IMR-90 (cell line): ENCODE results near the gene PRKCA. TPM values are rescaled to one million over a fixed set of nuclear protein-coding genes. Genes with fewer than 3 reads are reported as not detected.

Experiments
- ATAC-seq: fragments of 200-7000 bp; cut with Tn5 transposase; 2 replicates; pipeline ENCODE4 v1.9.1; 2020; ENCODE audit warnings: low read depth, mild to moderate bottlenecking, moderate library complexity
- BruUV-seq: library from RNA; stranded (reverse); fragments of 400-500 nt; replicated peaks from 2 replicates; lab custom pipeline; 2021; lab: Mats Ljungman, UMichigan
- CTCF ChIA-PET: fragments of 300-600 bp; formaldehyde crosslinking; extraction: SDS; loops from one replicate; lab custom pipeline; 2021; ENCODE audit warnings: antibody characterized with exemption; lab: Yijun Ruan, JAX
- POLR2A ChIA-PET: fragments of 300-600 bp; sonication (Branson Sonifier 250); formaldehyde crosslinking; loops from one replicate; lab custom pipeline; 2022; ENCODE audit warnings: antibody characterized with exemption; ENCODE audit not compliant: unreplicated experiment; lab: Charles Lee
- DNase-seq: peaks from one replicate; pipeline ENCODE4 v3.0.0; 2013
- H2AFZ ChIP-seq: replicated peaks from 2 replicates; pipeline ENCODE3; 2013; ENCODE audit warnings: low read length, mild to moderate bottlenecking; ENCODE audit not compliant: poor library complexity
- H2AK5ac ChIP-seq: 2 replicates; pipeline ENCODE4 v1.6.1; 2013; ENCODE audit warnings: low read depth, low read length, inconsistent platforms
- H2AK9ac ChIP-seq: replicated peaks from 2 replicates; pipeline ENCODE3; 2013; ENCODE audit warnings: mild to moderate bottlenecking, low read depth, low read length, moderate library complexity; ENCODE audit not compliant: poor library complexity
- H2BK120ac ChIP-seq: 2 replicates; pipeline ENCODE4 v1.6.1; 2013; ENCODE audit warnings: low read depth, low read length, inconsistent platforms
- H2BK15ac ChIP-seq: 3 replicates; pipeline ENCODE4 v1.6.1; 2013; ENCODE audit warnings: low read depth, low read length, inconsistent platforms
- H2BK20ac ChIP-seq: 2 replicates; pipeline ENCODE4 v1.6.1; 2013; ENCODE audit warnings: low read depth, mild to moderate bottlenecking, inconsistent platforms, low read length, moderate library complexity
- H2BK5ac ChIP-seq: 2 replicates; pipeline ENCODE4 v1.6.1; 2013; ENCODE audit warnings: mild to moderate bottlenecking, low read depth, low read length, inconsistent platforms; ENCODE audit not compliant: poor library complexity, severe bottlenecking
- H3K14ac ChIP-seq: replicated peaks from 2 replicates; pipeline ENCODE4 v1.6.1; 2013; ENCODE audit warnings: low read depth, low read length, inconsistent platforms
- H3K18ac ChIP-seq: 2 replicates; pipeline ENCODE4 v1.6.1; 2013; ENCODE audit warnings: low read depth, low read length, control low read depth
- H3K23ac ChIP-seq: 2 replicates; pipeline ENCODE4 v1.6.1; 2013; ENCODE audit warnings: low read depth, low read length, inconsistent platforms
- H3K27ac ChIP-seq: 2 replicates; pipeline ENCODE4 v1.5.1; 2013; ENCODE audit warnings: mild to moderate bottlenecking, control low read depth, low read length; ENCODE audit not compliant: insufficient read depth
- H3K27me3 ChIP-seq: 2 replicates; pipeline ENCODE4 v1.6.1; 2013; ENCODE audit warnings: low read length; ENCODE audit not compliant: control insufficient read depth, insufficient read depth
- H3K36me3 ChIP-seq: 2 replicates; pipeline ENCODE4 v1.6.1; 2013; ENCODE audit warnings: low read length, mixed read lengths; ENCODE audit not compliant: control insufficient read depth, insufficient read depth
- H3K4ac ChIP-seq: 2 replicates; pipeline ENCODE4 v1.6.1; 2013; ENCODE audit warnings: low read depth, low read length, inconsistent platforms
- H3K4me1 ChIP-seq: 2 replicates; pipeline ENCODE4 v1.6.1; 2013; ENCODE audit warnings: low read length, mixed read lengths; ENCODE audit not compliant: control insufficient read depth, insufficient read depth
- H3K4me2 ChIP-seq: 2 replicates; pipeline ENCODE4 v1.6.1; 2013; ENCODE audit warnings: low read depth, mild to moderate bottlenecking, control low read depth, low read length, moderate library complexity
- H3K4me3 ChIP-seq: 2 replicates; pipeline ENCODE4 v1.5.1; 2013; ENCODE audit warnings: low read depth, mild to moderate bottlenecking, control low read depth, low read length, moderate library complexity; ENCODE audit not compliant: insufficient read depth
- H3K56ac ChIP-seq: 2 replicates; pipeline ENCODE4 v1.6.1; 2013; ENCODE audit warnings: low read length, inconsistent platforms; ENCODE audit not compliant: insufficient read depth; ENCODE audit errors: extremely low read depth
- H3K79me1 ChIP-seq, 2 experiments: 2 replicates each; pipeline ENCODE4 v1.6.1; 2013; ENCODE audit warnings: low read length in 2 of 2, inconsistent platforms in 1 of 2, low read depth in 1 of 2
- H3K9ac ChIP-seq: 2 replicates; pipeline ENCODE4 v1.6.1; 2013; ENCODE audit warnings: low read depth, low read length, control low read depth
- H3K9me1 ChIP-seq: 2 replicates; pipeline ENCODE4 v1.6.1; 2013; ENCODE audit warnings: low read length, inconsistent platforms; ENCODE audit not compliant: insufficient read depth
- H3K9me3 ChIP-seq: 2 replicates; pipeline ENCODE4 v1.6.1; 2013; ENCODE audit warnings: low read length; ENCODE audit not compliant: control insufficient read depth, insufficient read depth
- H4K20me1 ChIP-seq: 2 replicates; pipeline ENCODE4 v1.6.1; 2013; ENCODE audit warnings: low read length, inconsistent platforms; ENCODE audit not compliant: insufficient read depth
- H4K5ac ChIP-seq: 2 replicates; pipeline ENCODE4 v1.6.1; 2013; ENCODE audit warnings: mild to moderate bottlenecking, low read depth, low read length, control low read depth
- H4K8ac ChIP-seq, 2 experiments: 2 replicates each; pipeline ENCODE4 v1.6.1; 2013; ENCODE audit warnings: low read depth in 2 of 2, low read length in 2 of 2, control low read depth in 1 of 2, inconsistent platforms in 1 of 2
- H4K91ac ChIP-seq: 2 replicates; pipeline ENCODE4 v1.6.1; 2013; ENCODE audit warnings: low read depth, low read length, inconsistent platforms; ENCODE audit not compliant: insufficient read depth
- BHLHE40 ChIP-seq: fragments of 150-350 bp; IDR thresholded peaks from 2 replicates; pipeline ENCODE4 v1.6.1; 2016; ENCODE audit warnings: mild to moderate bottlenecking, low read depth, low read length
- CEBPB ChIP-seq: IDR thresholded peaks from 2 replicates; pipeline ENCODE4 v1.6.1; 2012; ENCODE audit warnings: low read depth, low read length, improper control_type of control experiment
- MAFK ChIP-seq: IDR thresholded peaks from 2 replicates; pipeline ENCODE4 v1.6.1; 2012; ENCODE audit warnings: low read depth, low read length, improper control_type of control experiment
- MXI1 ChIP-seq: IDR thresholded peaks from 2 replicates; pipeline ENCODE4 v1.6.1; 2012; ENCODE audit warnings: low read depth, mild to moderate bottlenecking, low read length, moderate library complexity, borderline replicate concordance
- NFE2L2 ChIP-seq: fragments of 150-350 bp; IDR thresholded peaks from 2 replicates; pipeline ENCODE4 v1.6.1; 2016; ENCODE audit warnings: low read depth, mild to moderate bottlenecking, low read length
- POLR2A ChIP-seq: IDR thresholded peaks from 2 replicates; pipeline ENCODE4 v1.6.1; 2012; ENCODE audit warnings: mild to moderate bottlenecking, low read depth, low read length
- RCOR1 ChIP-seq: IDR thresholded peaks from 2 replicates; pipeline ENCODE4 v1.6.1; 2012; ENCODE audit warnings: mild to moderate bottlenecking, low read length, improper control_type of control experiment; ENCODE audit not compliant: insufficient replicate concordance
- RFX5 ChIP-seq: IDR thresholded peaks from 2 replicates; pipeline ENCODE4 v1.8.0; 2012; ENCODE audit warnings: low read depth, mild to moderate bottlenecking, low read length, moderate library complexity
- SMC3 ChIP-seq: fragments of 150-350 bp; IDR thresholded peaks from 2 replicates; pipeline ENCODE4 v1.6.1; 2016; ENCODE audit warnings: low read depth, mild to moderate bottlenecking, antibody characterized with exemption, low read length, moderate library complexity
- WGBS, 2 experiments: methylation state at CpG; one replicate each; pipeline versions ENCODE4 v1.1.5 to v1.1.7; 2013; ENCODE audit warnings: missing lambda C conversion rate in 2 of 2; ENCODE audit not compliant: insufficient read length in 1 of 2; ENCODE audit errors: extremely low coverage in 2 of 2; 5-methylcytosine and 5-hydroxymethylcytosine counted together
- dilution Hi-C: fragments of 300-500 bp; cut with HindIII; formaldehyde crosslinking; loops from one replicate; pipeline ENCODE4 v1.14.3; 2018; ENCODE audit warnings: low sequenced_read_pairs; ENCODE audit not compliant: unreplicated experiment
- in situ Hi-C: fragments of 300-500 bp; cut with MboI; formaldehyde crosslinking; loops from 3 replicates; pipeline ENCODE4 v1.14.3; 2019; ENCODE audit warnings: low sequenced_read_pairs, inconsistent platforms, mixed read lengths
- intact Hi-C: fragments of 100-400 bp; cut with micrococcal nuclease; formaldehyde crosslinking; loops from 2 replicates; pipeline ENCODE4 v1.10.0; 2022
- polyA plus RNA-seq, 3 experiments: library from polyadenylated mRNA; depleted of rRNA; stranded (reverse); fragments of >200 nt; gene quantifications; 2 replicates each; pipeline ENCODE4 v1.2.3, GENCODE V29; 2012; ENCODE audit warnings: low replicate concordance in 1 of 3
- total RNA-seq: library from RNA; depleted of rRNA; stranded (reverse); fragments of >200 nt; gene quantifications from 2 replicates; pipeline ENCODE4 v1.2.3, GENCODE V29; 2012
- TF ChIP-seq, protein P1 (sequence below): conservative IDR thresholded peaks from 2 replicates; pipeline ENCODE4 v1.5.1; 2012; ENCODE audit warnings: mild to moderate bottlenecking, low read depth, low read length, improper control_type of control experiment
- TF ChIP-seq, protein P2 (sequence below): fragments of 150-350 bp; IDR thresholded peaks from 2 replicates; pipeline ENCODE4 v1.6.1; 2016; ENCODE audit warnings: low read depth, mild to moderate bottlenecking, low read length, moderate library complexity, borderline replicate concordance

PRKCA gene
- total and polyA plus RNA-seq, 2 of the 4 experiments (the other 2 are of a cell fraction) = 31.0 to 46.0 TPM

DNA sequence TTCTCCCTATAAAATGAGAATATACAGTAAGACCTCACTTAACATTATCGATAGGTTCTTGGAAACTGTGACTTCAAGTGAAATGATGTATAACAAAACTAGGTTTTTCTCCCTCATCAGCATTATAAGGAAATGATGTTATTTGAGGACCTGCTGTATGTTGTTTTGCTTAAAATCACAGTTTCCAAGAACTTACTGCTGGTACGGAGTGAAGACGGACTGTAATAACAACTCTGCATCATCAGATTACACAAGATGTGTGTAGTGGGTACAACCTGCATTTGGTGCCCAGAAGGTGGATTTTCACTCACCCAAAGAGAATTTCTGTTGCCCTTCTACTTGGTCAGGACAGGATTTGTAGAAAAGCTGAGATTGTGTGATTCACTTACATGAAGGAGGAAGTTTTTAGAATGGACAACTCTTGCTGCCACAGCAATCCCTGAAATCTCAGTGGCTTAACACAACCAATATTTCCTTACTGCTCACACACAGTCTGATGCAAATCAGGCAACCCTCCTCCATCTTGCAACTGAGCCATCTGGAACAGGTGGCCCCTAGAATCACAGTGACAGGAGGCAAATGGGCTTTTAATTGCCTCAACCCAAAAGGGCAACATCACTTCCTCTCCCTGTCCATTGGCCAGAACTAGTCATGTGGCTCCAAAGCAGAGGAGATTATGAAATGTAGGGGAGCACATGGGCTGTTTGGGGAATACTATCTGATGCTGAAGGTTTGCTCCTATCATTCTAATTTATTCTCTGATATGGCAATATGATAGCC is 464.9 kb downstream of the PRKCA start:
- H3K9me1 ChIP-seq = peaks cover 3% of the 10 kb centered on the region; the same call in 1 of the 2 replicates
- H2BK5ac ChIP-seq = no peak overlapping the region
- no peak overlapping the region for H3K23ac ChIP-seq
- no peak overlapping the region for H2BK20ac ChIP-seq
- H3K4me1 ChIP-seq = no peaks in the 10 kb centered on the region
- H3K36me3 ChIP-seq = peaks cover 14% of the 10 kb centered on the region; the same call in 1 of the 2 replicates
- no peaks in the 10 kb centered on the region for H4K20me1 ChIP-seq
- H3K4me3 ChIP-seq = no peak overlapping the region
- TF ChIP-seq SMC3 = no peak
- TF ChIP-seq, protein P1, sequence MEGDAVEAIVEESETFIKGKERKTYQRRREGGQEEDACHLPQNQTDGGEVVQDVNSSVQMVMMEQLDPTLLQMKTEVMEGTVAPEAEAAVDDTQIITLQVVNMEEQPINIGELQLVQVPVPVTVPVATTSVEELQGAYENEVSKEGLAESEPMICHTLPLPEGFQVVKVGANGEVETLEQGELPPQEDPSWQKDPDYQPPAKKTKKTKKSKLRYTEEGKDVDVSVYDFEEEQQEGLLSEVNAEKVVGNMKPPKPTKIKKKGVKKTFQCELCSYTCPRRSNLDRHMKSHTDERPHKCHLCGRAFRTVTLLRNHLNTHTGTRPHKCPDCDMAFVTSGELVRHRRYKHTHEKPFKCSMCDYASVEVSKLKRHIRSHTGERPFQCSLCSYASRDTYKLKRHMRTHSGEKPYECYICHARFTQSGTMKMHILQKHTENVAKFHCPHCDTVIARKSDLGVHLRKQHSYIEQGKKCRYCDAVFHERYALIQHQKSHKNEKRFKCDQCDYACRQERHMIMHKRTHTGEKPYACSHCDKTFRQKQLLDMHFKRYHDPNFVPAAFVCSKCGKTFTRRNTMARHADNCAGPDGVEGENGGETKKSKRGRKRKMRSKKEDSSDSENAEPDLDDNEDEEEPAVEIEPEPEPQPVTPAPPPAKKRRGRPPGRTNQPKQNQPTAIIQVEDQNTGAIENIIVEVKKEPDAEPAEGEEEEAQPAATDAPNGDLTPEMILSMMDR = no peak
- TF ChIP-seq MXI1 = no peak
- TF ChIP-seq MAFK = no peak
- TF ChIP-seq RCOR1 = no peak
- no peak for TF ChIP-seq POLR2A
- no peak for TF ChIP-seq RFX5
- TF ChIP-seq CEBPB = no peak
- no peak for TF ChIP-seq BHLHE40
- TF ChIP-seq, protein P2, sequence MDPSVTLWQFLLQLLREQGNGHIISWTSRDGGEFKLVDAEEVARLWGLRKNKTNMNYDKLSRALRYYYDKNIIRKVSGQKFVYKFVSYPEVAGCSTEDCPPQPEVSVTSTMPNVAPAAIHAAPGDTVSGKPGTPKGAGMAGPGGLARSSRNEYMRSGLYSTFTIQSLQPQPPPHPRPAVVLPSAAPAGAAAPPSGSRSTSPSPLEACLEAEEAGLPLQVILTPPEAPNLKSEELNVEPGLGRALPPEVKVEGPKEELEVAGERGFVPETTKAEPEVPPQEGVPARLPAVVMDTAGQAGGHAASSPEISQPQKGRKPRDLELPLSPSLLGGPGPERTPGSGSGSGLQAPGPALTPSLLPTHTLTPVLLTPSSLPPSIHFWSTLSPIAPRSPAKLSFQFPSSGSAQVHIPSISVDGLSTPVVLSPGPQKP = no peak
- TF ChIP-seq NFE2L2 = no peak
- H2AK5ac ChIP-seq = no peak overlapping the region
- H2BK120ac ChIP-seq = no peak overlapping the region
- no peak overlapping the region for H3K4me2 ChIP-seq
- no peak overlapping the region for H2BK15ac ChIP-seq
- H2AFZ ChIP-seq = no peak overlapping the region
- H3K27ac ChIP-seq = no peak overlapping the region
- no peak overlapping the region for H3K18ac ChIP-seq
- CTCF ChIA-PET = interaction anchor here (0.5 kb wide), 1 partner anchor 706 kb away, joined by 6 read pairs; no protein-coding TSS in a partner anchor
- H3K9me3 ChIP-seq = no peaks in the 10 kb centered on the region
- no peak overlapping the region for H3K56ac ChIP-seq
- no peaks in the 10 kb centered on the region for H3K27me3 ChIP-seq
- DNase-seq (no peak), ATAC-seq (no peak)
- no peak overlapping the region for H2AK9ac ChIP-seq
- in situ Hi-C loops (no loop called here), intact Hi-C loops (no loop called here), dilution Hi-C loops (no loop called here)
- no CpG with 5 or more reads among the region's 3 CpGs for WGBS, 2 experiments
- no peak overlapping the region for H4K91ac ChIP-seq
- POLR2A ChIA-PET = no interaction called here
- H3K14ac ChIP-seq = no peak overlapping the region
- BruUV-seq = no TSS peak
- no peaks in the 10 kb centered on the region; a peak in 1 of 4 replicates for H3K79me1 ChIP-seq
- H3K9ac ChIP-seq = no peak overlapping the region
- H4K8ac ChIP-seq = no peak overlapping the region
- no peak overlapping the region for H3K4ac ChIP-seq
- H4K5ac ChIP-seq = no peak overlapping the region
